Caco-2 (cell line): ENCODE data around the gene EXOSC9. TPM values are rescaled to one million over a fixed set of nuclear protein-coding genes. Genes with fewer than 3 reads are reported as not detected.

Source experiments
- BruUV-seq: library from RNA; stranded (reverse); fragments of 400-500 nt; replicated peaks from 2 replicates; lab custom pipeline; 2021; lab: Mats Ljungman, UMichigan
- CTCF ChIA-PET: fragments of 300-600 bp; sonication (Branson Sonifier 250); formaldehyde crosslinking; loops from one replicate; lab custom pipeline; 2022; ENCODE audit warnings: antibody characterized with exemption; lab: Charles Lee
- POLR2A ChIA-PET: fragments of 300-600 bp; sonication (Branson Sonifier 250); formaldehyde crosslinking; loops from one replicate; lab custom pipeline; 2022; ENCODE audit warnings: antibody characterized with exemption; lab: Charles Lee
- DNase-seq, 2 experiments: peaks; one replicate each; pipeline versions ENCODE4 v3.0.0 to v3.0.0-alpha.2; 2020 to 2022
- H3K27me3 ChIP-seq: replicated peaks from 2 replicates; pipeline ENCODE4 v1.6.0; 2011; ENCODE audit warnings: low read length; ENCODE audit not compliant: control insufficient read depth, insufficient read depth
- H3K36me3 ChIP-seq: 2 replicates; pipeline ENCODE4 v1.5.1; 2011; ENCODE audit warnings: low read length; ENCODE audit not compliant: control insufficient read depth, insufficient read depth
- H3K4me1 ChIP-seq: fragments of 250-450 bp; sonication (Bioruptor Pico); 2 replicates; pipeline ENCODE4 v1.5.1; 2020; ENCODE audit warnings: mild to moderate bottlenecking
- H3K4me3 ChIP-seq: 2 replicates; pipeline ENCODE4 v1.5.1; 2011; ENCODE audit warnings: low read depth, mild to moderate bottlenecking, control low read depth, low read length
- H3K9me3 ChIP-seq: fragments of 250-450 bp; sonication (Bioruptor Pico); 2 replicates; pipeline ENCODE4 v1.5.1; 2020; ENCODE audit warnings: mild to moderate bottlenecking, moderate library complexity
- H3K27ac Mint-ChIP-seq: one replicate; pipeline ENCODE4 v1.8.0; 2022; ENCODE audit warnings: mixed read lengths; ENCODE audit not compliant: unreplicated experiment
- H3K27me3 Mint-ChIP-seq: one replicate; pipeline ENCODE4 v1.8.0; 2022; ENCODE audit warnings: mixed read lengths; ENCODE audit not compliant: insufficient read depth, unreplicated experiment
- H3K36me3 Mint-ChIP-seq: one replicate; pipeline ENCODE4 v1.8.0; 2022; ENCODE audit warnings: mild to moderate bottlenecking, mixed read lengths; ENCODE audit not compliant: insufficient read depth, unreplicated experiment
- H3K4me1 Mint-ChIP-seq: one replicate; pipeline ENCODE4 v1.8.0; 2022; ENCODE audit warnings: low read depth, mixed read lengths; ENCODE audit not compliant: unreplicated experiment
- H3K4me3 Mint-ChIP-seq: one replicate; pipeline ENCODE4 v1.8.0; 2022; ENCODE audit warnings: mild to moderate bottlenecking, moderate library complexity, mixed read lengths; ENCODE audit not compliant: unreplicated experiment
- H3K9me3 Mint-ChIP-seq: one replicate; pipeline ENCODE4 v1.8.0; 2022; ENCODE audit warnings: mixed read lengths; ENCODE audit not compliant: unreplicated experiment
- CTCF ChIP-seq, 2 experiments: fragments of 200-600 bp in 1 of 2; IDR thresholded peaks; 1 replicate in 1 of 2; 2 replicates in 1 of 2; pipeline versions ENCODE4 v1.5.1 to v1.8.0; 2011 to 2022; ENCODE audit warnings: antibody characterized with exemption in 1 of 2, control low read depth in 1 of 2, inconsistent platforms in 1 of 2, low read depth in 1 of 2, low read length in 1 of 2, mild to moderate bottlenecking in 1 of 2, moderate library complexity in 1 of 2; ENCODE audit not compliant: insufficient read depth in 1 of 2, severe bottlenecking in 1 of 2, unreplicated experiment in 1 of 2
- intact Hi-C: fragments of 100-400 bp; cut with micrococcal nuclease; formaldehyde crosslinking; loops from one replicate; pipeline ENCODE4 v1.10.0; 2022; ENCODE audit not compliant: unreplicated experiment
- total RNA-seq: library from RNA; stranded (reverse); gene quantifications from 2 replicates; pipeline ENCODE4 v1.2.3, GENCODE V29; 2022

Gene EXOSC9
- total RNA-seq, 1 experiment from 2014 or later, result 32.6 TPM

GRCh38 chr4:121811122-121811521 lies 10.0 kb downstream of the EXOSC9 start:
- ChIA-PET CTCF (no interaction called here), POLR2A (no interaction called here)
- no peak overlapping the region for H3K27ac Mint-ChIP-seq
- Histone ChIP-seq H3K36me3 (no peaks in the 10 kb centered on the region), H3K4me3 (no peak overlapping the region), H3K4me1 (no peaks in the 10 kb centered on the region), H3K27me3 (no peaks in the 10 kb centered on the region), H3K9me3 (no peaks in the 10 kb centered on the region)
- H3K4me3 Mint-ChIP-seq, result no peak overlapping the region
- peaks cover 73% of the 10 kb centered on the region for H3K36me3 Mint-ChIP-seq
- TF ChIP-seq CTCF (IDR thresholded peaks at IDR 0.05; ENCODE audit: insufficient read depth in 1 of 2, low read depth in 1 of 2, low read length in 1 of 2, severe bottlenecking in 1 of 2, unreplicated experiment in 1 of 2), result no peak
- intact Hi-C loops, result no loop called here
- DNase-seq, result no peak
- no peaks in the 10 kb centered on the region for H3K9me3 Mint-ChIP-seq
- no TSS peak for BruUV-seq
- H3K4me1 Mint-ChIP-seq, result no peaks in the 10 kb centered on the region
- H3K27me3 Mint-ChIP-seq, result no peaks in the 10 kb centered on the region

GRCh38 chr4:121814756-121815155 lies 13.6 kb downstream of the EXOSC9 start:
- no peaks in the 10 kb centered on the region for H3K4me1 Mint-ChIP-seq
- no peaks in the 10 kb centered on the region for H3K4me1 ChIP-seq
- POLR2A ChIA-PET, result no interaction called here
- no peak for DNase-seq
- H3K4me3 Mint-ChIP-seq, result no peak overlapping the region
- no peak overlapping the region for H3K4me3 ChIP-seq
- H3K27ac Mint-ChIP-seq, result no peak overlapping the region
- TF ChIP-seq CTCF (IDR thresholded peaks at IDR 0.05; ENCODE audit: insufficient read depth in 1 of 2, low read depth in 1 of 2, low read length in 1 of 2, severe bottlenecking in 1 of 2, unreplicated experiment in 1 of 2), result no peak
- BruUV-seq, result no TSS peak
- peaks cover 75% of the 10 kb centered on the region for H3K36me3 Mint-ChIP-seq
- H3K27me3 ChIP-seq, result no peaks in the 10 kb centered on the region
- no peaks in the 10 kb centered on the region for H3K9me3 ChIP-seq
- intact Hi-C loops, result no loop called here
- H3K36me3 ChIP-seq, result no peaks in the 10 kb centered on the region
- CTCF ChIA-PET, result no interaction called here
- no peaks in the 10 kb centered on the region for H3K9me3 Mint-ChIP-seq
- no peaks in the 10 kb centered on the region for H3K27me3 Mint-ChIP-seq

GRCh38 chr4:121817006-121817405 lies 15.9 kb downstream of the EXOSC9 start:
- Mint-ChIP-seq H3K27ac (no peak overlapping the region), H3K4me1 (no peaks in the 10 kb centered on the region), H3K9me3 (no peaks in the 10 kb centered on the region), H3K4me3 (no peak overlapping the region), H3K27me3 (no peaks in the 10 kb centered on the region), H3K36me3 (peaks cover 79% of the 10 kb centered on the region)
- Histone ChIP-seq H3K36me3 (no peaks in the 10 kb centered on the region; the same call in 1 of the 2 replicates), H3K4me1 (peaks cover 5% of the 10 kb centered on the region), H3K27me3 (no peaks in the 10 kb centered on the region), H3K4me3 (no peak overlapping the region), H3K9me3 (no peaks in the 10 kb centered on the region)
- DNase-seq, result no peak
- intact Hi-C loops, result no loop called here
- ChIA-PET POLR2A (no interaction called here), CTCF (no interaction called here)
- BruUV-seq, result no TSS peak
- TF ChIP-seq CTCF (IDR thresholded peaks at IDR 0.05; ENCODE audit: insufficient read depth in 1 of 2, low read depth in 1 of 2, low read length in 1 of 2, severe bottlenecking in 1 of 2, unreplicated experiment in 1 of 2), result no peak
